ENCODE data around the gene LAMP2.

- TF ChIP-seq CTCF (IDR thresholded peaks at IDR 0.05; ENCODE audit: low read depth, low read length) (no peak), EZH2phosphoT487 (IDR thresholded peaks at IDR 0.05; ENCODE audit: low read depth) (no peak)
These were observed 30.4 kb upstream of the LAMP2 start for GRCh38 chrX:120499301-120500072.

Measured in OCI-LY3 (cell line).